GM18508 (cell line): Measurements from ENCODE around the gene CELSR1.

Experiments used
- ATAC-seq: cut with Tn5 transposase; IDR thresholded peaks from one replicate; pipeline ENCODE4 v1.9.1; 2021; ENCODE audit warnings: moderate number of reproducible peaks; ENCODE audit not compliant: insufficient read depth, unreplicated experiment

Gene CELSR1

DNA sequence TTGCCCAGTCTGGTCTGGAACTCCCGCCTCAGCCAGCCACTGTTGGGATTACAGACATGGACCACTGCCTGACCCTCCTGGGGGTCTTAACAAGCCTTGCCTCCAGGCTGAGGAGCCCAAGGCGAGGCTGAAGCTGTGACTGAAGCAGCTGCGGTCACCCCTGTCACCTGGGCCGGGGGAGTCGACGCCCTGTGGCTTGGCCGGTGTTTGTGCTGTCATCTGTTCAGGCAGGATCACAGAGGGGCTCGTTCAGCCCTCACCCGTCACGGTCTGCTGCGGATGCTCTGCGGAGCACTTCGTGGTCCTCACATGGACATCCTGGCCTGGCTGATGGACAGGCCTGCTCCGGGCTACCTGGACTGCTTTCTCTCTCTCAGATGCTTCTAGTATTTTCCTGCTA lies 178.1 kb downstream of the CELSR1 start:
- no peak for ATAC-seq

DNA sequence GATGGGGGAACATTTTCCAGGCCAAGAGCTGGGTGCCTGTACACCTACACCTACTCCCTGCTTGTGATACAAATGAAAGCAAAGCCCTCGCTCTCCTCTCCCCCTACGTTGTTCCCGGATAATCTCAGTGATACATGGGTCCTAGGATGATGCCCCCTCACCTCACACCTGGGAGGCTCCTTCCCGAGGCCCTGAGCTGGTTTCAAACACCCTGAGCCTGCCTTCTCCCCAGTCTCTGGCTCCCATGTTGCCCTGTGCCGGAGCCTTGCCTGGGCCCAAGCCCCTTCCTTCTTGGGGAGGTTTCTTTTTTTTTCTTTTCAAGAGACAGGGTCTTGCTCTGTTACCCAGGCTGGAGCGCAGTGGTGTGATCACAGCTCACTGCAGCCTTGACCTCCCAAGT lies 178.7 kb downstream of the CELSR1 start:
- no peak for ATAC-seq

DNA sequence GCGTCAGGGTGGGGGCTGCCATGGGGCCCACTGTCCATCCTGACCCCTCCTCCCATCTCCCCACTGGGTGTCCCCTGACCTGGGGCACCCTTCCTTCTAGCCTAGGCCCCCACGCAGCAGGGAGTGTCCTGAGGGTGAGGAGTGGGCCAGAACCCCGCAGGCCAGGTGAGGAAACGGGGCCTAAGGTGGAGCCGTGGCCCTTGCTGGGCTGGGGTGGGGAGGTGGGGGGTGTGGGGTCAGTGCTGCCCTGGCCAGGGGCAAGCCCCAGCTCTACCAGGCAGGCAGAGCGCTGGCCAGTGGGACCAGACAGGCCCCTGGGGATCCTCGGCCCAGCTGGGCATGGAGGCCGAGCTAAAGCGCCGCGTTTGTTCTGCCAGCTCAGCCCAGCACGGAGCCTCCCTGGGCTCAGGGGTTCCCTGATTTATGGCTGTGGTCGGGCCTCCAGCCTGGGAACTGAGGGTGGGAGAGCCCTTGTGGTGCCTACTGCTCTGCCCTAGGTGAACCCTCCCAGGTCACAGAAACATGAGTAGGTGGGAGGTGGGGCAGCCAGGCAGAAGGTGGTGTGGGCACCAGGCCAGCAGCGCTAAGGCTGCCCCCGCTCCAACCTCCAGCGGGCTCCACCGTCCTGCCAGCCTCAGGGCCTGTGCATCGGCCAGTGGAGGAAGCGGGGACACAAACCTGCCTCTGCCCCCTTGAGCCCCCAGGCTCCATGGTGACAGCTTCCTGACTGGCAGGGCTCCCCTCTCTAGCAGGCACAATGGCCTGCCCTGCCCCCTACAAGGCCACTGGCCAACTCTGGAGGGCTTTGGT lies 179.5 kb downstream of the CELSR1 start:
- no peak for ATAC-seq

DNA sequence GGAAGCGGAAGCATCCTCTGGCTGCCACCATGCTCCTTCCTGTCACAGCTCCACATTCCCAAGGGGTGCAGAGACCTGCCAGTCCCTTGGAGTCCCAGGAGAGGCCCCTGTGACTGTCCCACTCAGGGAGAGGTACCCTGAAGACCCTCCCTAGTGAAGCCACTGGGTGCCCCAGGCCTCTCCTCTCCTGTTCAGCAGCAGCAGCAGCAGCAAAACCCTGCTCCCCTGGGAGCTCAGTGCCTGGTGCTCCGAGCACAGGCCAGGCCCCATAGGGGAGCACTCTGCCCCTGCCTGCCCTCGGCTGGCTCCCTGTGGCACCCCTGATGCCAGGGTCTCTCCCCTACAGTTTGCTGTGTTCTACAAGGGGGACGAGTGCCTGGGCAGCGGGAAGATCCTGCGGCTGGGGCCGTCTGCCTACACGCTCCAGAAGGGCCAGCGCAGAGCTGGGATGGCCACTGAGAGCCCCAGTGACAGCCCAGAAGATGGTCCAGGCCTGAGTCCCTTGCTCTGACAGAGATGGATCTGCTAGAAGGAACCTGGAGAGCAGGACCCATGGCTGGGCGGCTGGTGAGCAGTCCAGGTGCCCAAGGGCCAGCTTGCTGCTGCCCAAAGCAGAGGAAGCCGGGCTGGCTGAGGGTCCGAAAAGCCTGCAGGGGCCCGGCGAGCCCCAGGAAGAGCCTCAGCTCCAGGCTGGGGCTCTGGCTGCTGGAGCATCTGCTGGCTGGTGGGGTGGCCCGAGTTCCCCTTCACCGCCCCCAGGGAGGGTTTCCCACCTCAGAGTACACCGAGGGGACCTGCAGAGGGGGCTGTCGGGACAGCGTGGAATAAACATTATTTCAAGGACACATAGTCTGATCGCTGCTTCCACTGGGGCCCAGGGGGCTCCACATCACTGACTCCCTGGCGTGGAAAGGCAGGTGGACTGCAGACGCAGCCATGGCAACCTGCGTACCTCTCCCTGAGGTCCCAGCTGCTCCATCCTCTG lies 180.6 kb downstream of the CELSR1 start:
- ATAC-seq = no peak

DNA sequence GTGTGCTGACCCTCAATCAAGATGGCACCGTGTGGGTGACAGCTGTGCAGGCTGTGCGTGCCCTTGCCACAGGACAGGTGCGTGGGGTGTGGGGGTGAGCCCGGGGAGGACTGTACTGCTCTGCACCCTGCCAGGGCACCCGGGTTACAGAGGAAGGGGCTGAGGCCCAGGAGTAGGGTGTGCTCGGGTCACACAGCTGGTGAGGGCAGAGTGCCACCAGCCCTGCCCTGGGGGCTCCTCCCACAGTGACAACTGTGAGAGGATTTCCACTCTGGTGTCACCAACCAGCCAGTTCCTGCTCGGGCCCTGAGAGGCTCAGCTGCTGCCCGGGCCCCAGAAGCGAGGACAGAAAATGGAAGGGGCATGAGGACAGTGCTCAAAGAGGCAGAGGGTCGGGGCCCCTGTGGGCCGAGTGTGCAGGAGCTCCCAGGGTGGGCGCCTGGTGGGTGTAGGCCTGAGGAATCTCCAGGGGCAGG lies 181.4 kb downstream of the CELSR1 start:
- ATAC-seq = no peak

DNA sequence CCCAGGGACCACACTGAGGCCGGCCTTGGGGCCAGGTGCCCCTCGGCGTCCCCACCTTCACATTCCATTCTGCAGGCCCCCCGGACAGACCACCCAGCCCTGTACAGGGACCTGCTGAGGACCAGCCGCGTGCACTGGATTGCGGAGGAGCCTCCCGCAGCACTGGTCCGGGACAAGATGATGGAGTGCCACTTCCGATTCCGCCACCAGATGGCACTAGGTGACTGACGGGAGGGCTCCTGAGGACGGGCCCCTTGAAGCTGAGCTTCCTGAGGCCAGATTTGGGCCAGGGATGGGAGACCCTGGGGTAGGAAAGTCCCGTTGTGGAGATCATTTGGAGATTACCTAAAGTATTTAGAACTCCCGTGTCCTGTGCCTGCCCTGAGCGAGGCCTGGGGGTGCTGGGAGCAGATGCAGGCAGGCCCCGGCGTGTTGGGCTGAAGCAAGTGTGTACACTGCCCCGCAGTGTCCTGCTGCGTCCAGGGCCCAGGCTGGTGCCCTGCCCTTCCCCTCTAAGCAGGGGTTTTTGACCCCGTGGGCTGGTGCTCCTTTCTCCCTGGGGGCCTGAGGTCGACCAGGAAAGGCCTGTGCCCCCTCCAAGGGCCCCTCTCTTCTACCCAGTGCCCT lies 181.9 kb downstream of the CELSR1 start:
- no peak for ATAC-seq

DNA sequence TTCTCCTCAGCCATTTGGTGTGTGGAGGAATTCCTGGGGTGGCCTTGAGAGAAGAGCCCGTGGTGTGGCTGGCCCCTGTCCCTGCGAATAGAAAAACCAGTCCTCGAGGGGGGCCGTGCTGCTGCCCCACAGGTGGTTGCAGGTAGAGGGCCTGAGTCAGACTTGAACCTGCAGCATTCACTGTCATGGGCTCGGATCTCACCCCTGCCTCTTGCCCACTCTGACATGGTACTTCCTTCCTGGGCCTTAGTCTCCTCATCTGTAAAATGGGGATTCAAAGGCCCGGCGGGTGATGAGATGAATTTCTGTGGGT lies 182.5 kb downstream of the CELSR1 start:
- no peak for ATAC-seq

DNA sequence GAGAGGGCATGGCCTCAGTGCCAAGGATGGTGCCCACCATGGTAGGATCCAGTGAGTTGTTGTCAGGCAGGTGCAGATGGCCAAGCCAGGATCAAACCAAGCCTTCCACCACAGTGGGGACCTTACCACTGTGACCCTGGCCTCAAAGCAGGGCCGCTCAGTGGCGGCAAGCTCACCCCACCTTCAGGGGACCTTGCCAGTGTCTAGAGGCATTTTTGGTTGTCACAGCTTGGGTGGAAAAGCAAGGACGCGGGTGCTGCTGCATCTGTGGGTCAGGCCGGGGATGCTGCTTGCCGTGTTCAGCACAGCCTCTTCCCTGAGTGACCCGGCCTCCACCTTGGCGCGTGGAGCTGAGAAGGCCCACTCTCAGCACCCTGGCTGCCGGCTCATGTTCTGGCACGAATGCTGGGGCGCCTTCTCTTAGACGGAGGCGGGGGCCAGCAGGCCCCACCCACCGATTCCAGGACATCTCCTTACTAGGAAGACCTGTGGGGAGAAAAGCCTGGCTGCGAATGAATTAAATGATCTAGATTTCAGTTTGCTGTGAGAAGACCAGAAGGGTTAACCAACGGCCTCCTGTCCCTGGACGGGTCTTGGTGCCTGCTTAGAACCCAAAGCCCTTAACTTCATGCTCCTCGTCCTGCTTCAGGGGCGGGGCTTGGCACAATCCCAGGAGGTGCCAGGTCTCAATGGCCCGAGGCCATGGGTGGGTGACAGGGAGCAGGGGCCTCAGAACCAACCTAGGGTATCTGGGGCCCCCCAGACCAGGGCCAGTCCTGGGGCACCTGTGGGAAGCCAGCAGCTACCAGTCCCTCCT lies 183.0 kb downstream of the CELSR1 start:
- ATAC-seq = no peak

DNA sequence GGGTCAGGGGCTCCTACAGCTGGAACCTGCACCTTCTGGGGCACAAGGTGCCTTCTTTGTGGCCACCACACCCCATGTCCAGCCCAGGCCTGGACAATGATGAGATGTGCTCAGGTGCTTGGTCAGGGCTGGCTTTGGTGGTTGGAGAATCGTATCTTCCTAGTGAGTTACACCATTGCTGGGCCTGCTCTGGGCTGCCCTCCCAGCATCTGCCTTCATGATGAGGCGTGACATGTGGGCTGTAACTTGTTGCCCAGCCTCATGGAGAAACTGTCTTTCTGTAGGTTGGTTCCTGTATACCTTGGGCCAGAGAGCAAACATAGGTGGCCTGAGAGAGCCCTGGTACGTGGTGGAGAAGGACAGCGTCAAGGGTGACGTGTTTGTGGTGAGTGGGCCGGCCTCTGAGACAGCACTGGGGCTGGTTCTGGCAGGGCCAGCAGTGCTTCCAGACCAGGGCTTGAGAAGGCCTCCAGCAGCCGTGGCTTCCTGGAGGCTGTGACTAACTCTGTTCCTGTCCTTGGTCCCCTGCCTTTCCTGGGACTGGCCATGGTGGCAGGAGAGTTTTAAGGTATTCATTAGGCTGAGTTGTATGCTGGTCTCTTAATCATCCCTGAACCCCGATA lies 183.8 kb downstream of the CELSR1 start:
- no peak for ATAC-seq

DNA sequence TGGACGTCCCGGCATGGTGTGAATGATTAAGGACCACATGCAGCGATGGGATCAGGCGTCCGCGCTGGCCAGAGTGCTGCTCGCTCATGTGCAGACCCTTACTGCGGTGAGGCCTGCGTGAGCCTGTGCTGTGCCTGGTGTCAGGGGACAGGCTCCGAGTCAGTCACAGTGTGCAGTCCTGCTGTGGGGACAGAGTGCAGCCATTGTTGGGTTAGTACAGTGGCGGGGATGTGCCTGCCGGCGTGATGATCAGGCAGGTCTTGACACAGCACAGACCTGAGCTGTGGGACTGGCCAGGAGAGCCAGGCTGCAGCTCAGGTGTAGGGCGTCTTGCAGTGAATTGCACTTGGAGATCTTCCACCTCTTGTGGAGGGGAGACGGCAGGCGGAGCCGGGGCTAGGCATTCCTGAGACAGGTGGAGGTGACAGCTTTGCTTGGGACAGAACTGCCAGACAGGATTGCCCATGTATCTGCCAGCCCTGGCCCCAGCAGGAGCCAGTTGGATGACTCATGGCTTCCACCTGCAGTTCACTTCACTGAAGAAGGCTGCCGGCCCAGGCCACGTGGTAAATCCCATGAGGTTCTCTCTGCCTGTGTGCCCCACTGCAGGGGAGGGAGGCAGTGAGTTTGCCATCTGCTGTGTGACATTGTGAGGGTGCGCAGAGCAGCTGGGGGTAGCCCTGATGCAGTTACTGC lies 184.6 kb downstream of the CELSR1 start:
- ATAC-seq = no peak

DNA sequence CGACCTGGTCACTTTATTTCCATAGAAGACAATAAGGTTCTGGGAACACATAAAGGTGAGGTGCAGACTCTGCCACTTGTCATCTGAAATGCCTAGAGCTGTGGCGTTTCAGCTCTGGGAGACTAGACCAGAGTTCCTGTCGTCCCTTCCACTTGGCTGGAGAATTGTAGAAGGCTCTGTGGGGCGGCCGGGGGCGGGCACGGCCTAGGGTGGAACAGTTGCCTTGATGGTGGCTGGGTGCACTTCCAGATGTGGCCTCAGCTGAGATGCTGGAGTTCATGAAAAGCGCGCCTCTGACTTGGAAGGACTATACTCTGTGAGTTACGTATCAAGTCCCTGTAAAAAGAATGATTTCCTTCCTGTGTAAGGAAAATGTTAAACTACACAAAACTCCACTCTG lies 185.1 kb downstream of the CELSR1 start:
- no peak for ATAC-seq

DNA sequence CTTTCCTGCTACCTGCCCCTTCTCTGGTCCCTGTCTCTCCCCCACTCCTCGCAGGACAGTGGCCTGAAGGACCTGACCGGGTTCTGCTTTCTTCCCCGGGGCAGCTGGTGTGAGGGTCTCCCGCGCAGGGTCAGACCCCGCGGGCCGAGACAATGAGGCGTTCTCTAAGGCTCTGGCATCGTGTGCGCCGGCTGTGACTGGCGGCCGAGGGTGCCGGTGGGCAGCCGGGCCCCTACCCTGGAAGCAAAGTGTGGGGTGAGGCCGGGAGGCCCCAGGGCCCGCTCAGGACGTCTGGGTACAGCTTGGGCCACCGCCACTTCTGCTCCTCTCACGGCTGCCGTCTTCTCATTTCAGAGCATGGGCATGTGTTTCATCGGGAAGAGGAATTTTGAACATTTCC lies 185.7 kb downstream of the CELSR1 start:
- ATAC-seq = no peak

DNA sequence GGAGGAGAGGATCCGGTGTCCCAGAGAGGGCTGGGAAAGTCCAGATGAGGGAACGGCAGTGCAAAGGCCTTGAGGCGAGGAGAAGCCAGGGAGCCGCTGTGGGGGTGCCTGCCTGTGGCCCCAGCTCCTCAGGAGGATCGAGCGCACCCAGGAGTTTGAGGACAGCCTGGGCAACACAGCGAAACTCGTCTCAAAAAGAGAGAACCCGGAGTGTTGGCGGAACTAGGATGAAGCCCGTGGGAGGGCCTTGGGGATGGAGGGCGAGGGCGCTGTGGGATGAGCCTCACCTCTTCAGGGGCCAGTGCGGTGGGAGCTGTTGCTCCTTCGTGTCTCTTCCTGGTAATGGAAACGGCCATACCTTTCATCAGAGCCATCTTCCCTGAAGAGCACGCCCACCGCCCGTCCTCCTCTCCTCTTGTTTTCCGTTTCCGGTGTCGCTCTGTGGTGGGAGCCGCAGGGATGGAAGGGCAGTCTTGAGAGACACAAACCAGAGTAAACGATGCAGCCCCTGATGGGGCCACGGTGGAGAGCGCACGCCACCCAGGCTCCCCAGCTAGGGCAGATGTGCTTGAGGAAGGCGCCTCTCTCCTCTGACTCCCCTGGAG lies 186.2 kb downstream of the CELSR1 start:
- ATAC-seq = no peak

DNA sequence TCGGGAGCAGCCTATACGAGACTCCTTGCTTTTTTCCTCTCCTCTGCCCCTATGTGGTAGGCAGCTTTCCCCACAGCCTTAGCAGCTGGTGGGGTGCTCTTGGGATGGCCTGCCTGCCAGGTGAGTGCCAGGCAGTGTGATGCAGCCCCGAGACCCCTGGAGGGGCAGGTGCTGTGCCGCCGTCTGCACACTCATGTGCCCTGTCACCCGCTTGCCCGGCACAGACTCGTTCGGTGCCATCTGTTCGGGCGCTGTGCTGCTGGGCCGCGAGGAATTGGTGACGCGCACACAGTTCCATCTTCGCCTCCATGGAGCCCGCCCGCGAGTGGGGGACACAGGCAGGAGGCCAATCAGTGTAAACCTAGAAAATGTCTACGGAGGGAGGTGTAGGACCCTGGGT lies 186.8 kb downstream of the CELSR1 start:
- ATAC-seq = no peak

DNA sequence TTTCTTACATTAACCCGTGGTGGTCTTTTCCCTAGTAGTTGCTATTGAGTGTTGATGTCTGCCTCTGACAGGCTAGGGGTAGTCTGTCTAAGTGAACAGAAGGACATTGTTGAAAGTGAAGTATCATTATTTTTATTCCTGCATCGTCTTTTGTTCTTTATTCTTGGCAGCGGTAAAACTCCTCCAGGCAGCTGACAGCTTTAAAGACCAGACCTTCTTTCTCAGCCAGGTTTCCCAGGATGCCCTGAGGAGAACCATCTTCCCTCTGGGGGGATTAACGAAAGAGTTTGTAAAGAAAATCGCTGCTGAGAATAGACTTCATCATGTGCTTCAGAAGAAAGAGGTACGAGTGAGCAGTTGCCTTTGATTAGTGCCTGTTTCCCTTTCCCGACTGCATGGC lies 187.3 kb downstream of the CELSR1 start:
- ATAC-seq = no peak

DNA sequence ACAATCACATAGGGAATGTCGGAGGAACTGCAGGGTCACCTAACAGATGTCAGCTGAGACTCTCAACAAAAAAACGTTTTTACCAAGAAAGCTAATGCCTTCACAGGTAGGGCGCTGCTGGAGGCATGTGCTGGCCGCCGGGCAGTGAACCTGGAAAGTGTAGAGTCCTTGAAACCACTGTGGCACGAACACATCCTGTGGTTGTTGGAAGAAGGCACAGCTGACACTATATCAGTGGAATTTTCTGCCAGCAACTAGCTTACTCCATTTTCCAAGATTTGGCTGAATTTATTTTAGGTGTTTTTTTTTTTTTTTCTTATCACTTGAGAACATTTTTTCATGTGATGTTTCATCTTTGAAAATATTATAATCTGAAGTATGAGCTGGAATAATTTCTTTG lies 187.7 kb downstream of the CELSR1 start:
- ATAC-seq = no peak

DNA sequence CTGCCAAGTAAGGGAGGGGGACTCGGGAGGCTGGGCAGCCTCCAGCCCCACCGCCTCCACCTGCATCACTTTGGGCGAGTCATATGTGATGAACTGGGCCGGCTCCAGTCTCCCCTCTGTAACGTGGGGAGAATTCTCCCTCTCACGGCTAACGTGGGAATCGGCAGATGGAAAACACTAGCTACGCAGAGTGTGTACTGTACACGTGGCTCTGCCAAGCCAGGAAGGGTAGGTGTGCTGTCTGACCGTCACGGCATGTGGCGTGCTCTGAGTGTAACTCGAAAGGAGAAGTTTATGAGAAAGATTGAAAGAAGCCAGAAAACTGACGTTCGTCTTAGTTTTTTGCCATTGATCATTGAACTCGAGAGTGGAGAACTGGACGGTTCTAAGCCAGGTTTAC lies 188.2 kb downstream of the CELSR1 start:
- ATAC-seq = no peak

DNA sequence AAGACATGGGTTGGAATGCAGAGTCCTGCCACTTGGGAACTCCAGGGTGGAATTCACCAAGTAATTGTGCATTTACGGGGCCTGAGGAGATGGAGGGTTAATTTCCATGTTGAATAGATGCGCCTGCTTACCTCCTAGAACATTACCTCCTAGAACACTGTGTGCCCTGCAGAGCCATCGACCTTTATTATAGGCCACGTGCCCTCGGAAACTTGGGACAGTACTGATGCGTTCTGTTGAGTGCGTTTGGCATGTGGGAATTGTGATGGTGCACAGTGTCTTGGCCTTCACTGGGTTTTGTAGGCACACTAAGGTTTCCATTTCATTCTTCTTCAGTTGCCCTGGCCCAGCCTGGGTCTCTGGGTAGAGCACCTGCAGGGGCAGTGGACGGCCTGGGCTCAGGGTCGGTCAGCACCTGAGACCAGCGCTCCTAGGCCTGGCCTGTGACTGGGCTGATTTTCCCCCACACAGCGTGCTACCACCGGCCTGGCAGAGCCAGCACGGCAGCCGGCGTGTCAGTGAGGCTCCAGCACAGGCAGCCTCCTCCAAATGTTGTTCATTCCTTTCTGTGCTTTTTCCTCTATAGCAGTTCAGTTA lies 189.2 kb downstream of the CELSR1 start:
- ATAC-seq = no peak
